ENCODE measurements around the gene RAB11FIP5. TPM values are rescaled to one million over a fixed set of nuclear protein-coding genes. Genes with fewer than 3 reads are reported as not detected.

RAB11FIP5 gene
- total and polyA plus RNA-seq, 9 of the 15 experiments (the other 6 are each of a cell fraction or from before 2014, with no cell fraction given) = 1.7 to 14.4 (median 6.4) TPM

GRCh38 chr2:73031095-73031678 is 81.6 kb downstream of the RAB11FIP5 start:
- ChIA-PET CTCF (ENCODE audit: low intra/inter-chr PET ratio) (no interaction called here), POLR2A (interaction anchor here (0.8 to 1.2 kb wide), 3 partner anchors 9 to 40 kb away, joined by 3 to 4 read pairs (median 3); partner anchors contain the start of gene SFXN5)
- H3K9ac ChIP-seq (ENCODE audit: insufficient read depth in 1 of 2, low read depth in 2 of 2, low read length in 2 of 2) = peak overlapping the region in 1 of 2 experiments; percentile 57; a peak in 1 of 4 replicates
- no peak for TF ChIP-seq MCM5 (IDR thresholded peaks at IDR 0.05; ENCODE audit: low read depth)
- no peak for TF ChIP-seq ARID3B (CRISPR knock-in tag; IDR thresholded peaks at IDR 0.05; ENCODE audit: borderline replicate concordance)
- peaks cover under 1 to 4% of the 10 kb centered on the region in 2 experiments; a peak in 3 of 5 replicates for H3K4me1 ChIP-seq (replicated peaks in 1 of 2; ENCODE audit: control insufficient read depth in 2 of 2, insufficient read depth in 2 of 2, low read length in 2 of 2)
- intact Hi-C loops (cut with micrococcal nuclease) = no loop called here
- H3K27ac ChIP-seq (ENCODE audit: extremely low read depth, low read depth, low read length) = no peak overlapping the region
- H3K9me3 ChIP-seq (replicated peaks; ENCODE audit: control insufficient read depth, insufficient read depth, low read depth, low read length) = no peaks in the 10 kb centered on the region
- H4K20me1 ChIP-seq (replicated peaks; ENCODE audit: control insufficient read depth, insufficient read depth, low read length) = no peaks in the 10 kb centered on the region; the same call in 1 of the 2 replicates
- H3K36me3 ChIP-seq (ENCODE audit: control insufficient read depth, insufficient read depth, low read length) = peaks cover 12% of the 10 kb centered on the region; the same call in 1 of the 3 replicates
- no peaks in the 10 kb centered on the region for H3K9me1 ChIP-seq (ENCODE audit: control insufficient read depth, insufficient read depth, low read length)
- 56% methylated on average over 3 of the region's 3 CpGs for WGBS (ENCODE audit: insufficient coverage, low coverage, missing lambda C conversion rate)
- H3K79me2 ChIP-seq (ENCODE audit: control insufficient read depth, insufficient read depth, low read length) = no peaks in the 10 kb centered on the region
- no peak overlapping the region for H3K4me3 ChIP-seq
- FAIRE-seq = no peak
- no peak overlapping the region for H2AFZ ChIP-seq (ENCODE audit: low read depth, low read length)
- in situ Hi-C loops (cut with MboI) = no loop called here
- ATAC-seq = no peak
- no TSS peak for BruUV-seq (replicated peaks)
- H3K27me3 ChIP-seq (ENCODE audit: control insufficient read depth in 2 of 2, insufficient read depth in 2 of 2, low read length in 2 of 2) = no peaks in the 10 kb centered on the region
- H3K4me2 ChIP-seq (ENCODE audit: insufficient read depth, low read length) = no peak overlapping the region
- no peak for DNase-seq (ENCODE audit: extremely low read depth in 1 of 4, low spot score in 3 of 4)

DNA sequence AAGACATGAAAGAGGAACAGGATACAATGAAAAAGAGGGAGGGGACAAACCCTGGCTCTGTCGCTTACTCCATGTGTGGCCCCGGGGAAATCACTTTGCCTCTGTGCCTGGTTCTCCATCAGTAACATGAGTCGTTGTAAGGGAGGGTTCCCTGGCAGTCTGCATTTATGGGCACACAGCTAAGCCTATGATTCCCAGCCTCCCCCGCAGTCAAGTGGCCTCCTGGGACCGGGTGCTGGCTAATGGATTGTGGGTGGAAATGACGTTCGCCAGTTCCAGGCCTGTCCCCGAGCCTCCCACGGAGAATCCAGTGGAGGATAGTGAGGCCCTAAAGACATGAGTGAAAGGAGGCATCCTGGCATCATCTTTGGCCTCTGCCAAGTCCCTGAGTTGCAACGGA is 83.9 kb downstream of the RAB11FIP5 start:
- no peak for FAIRE-seq
- Histone ChIP-seq H2AFZ (ENCODE audit: low read depth, low read length) (no peak overlapping the region), H4K20me1 (replicated peaks; ENCODE audit: control insufficient read depth, insufficient read depth, low read length) (no peaks in the 10 kb centered on the region; the same call in 1 of the 2 replicates), H3K27ac (ENCODE audit: extremely low read depth, low read depth, low read length) (no peak overlapping the region), H3K9ac (ENCODE audit: insufficient read depth in 1 of 2, low read depth in 2 of 2, low read length in 2 of 2) (no peak overlapping the region), H3K79me2 (ENCODE audit: control insufficient read depth, insufficient read depth, low read length) (no peaks in the 10 kb centered on the region), H3K4me3 (no peak overlapping the region), H3K9me3 (replicated peaks; ENCODE audit: control insufficient read depth, insufficient read depth, low read depth, low read length) (no peaks in the 10 kb centered on the region), H3K4me2 (ENCODE audit: insufficient read depth, low read length) (no peak overlapping the region), H3K36me3 (ENCODE audit: control insufficient read depth, insufficient read depth, low read length) (peaks cover 5% of the 10 kb centered on the region; the same call in 2 of the 3 replicates), H3K27me3 (ENCODE audit: control insufficient read depth in 2 of 2, insufficient read depth in 2 of 2, low read length in 2 of 2) (no peaks in the 10 kb centered on the region), H3K9me1 (ENCODE audit: control insufficient read depth, insufficient read depth, low read length) (no peaks in the 10 kb centered on the region), H3K4me1 (replicated peaks in 1 of 2; ENCODE audit: control insufficient read depth in 2 of 2, insufficient read depth in 2 of 2, low read length in 2 of 2) (no peaks in the 10 kb centered on the region)
- no TSS peak for BruUV-seq (replicated peaks)
- WGBS (ENCODE audit: insufficient coverage, low coverage, missing lambda C conversion rate) = 71% methylated on average over 10 of the region's 10 CpGs
- ATAC-seq = no peak
- no peak for TF ChIP-seq ZNF140 (CRISPR knock-in tag; IDR thresholded peaks at IDR 0.05)
- TF ChIP-seq TBP (optimal IDR thresholded peaks at IDR 0.05; ENCODE audit: low read depth, low read length) = no peak
- TF ChIP-seq HIVEP1 (CRISPR knock-in tag; IDR thresholded peaks at IDR 0.05) = no peak
- TF ChIP-seq MEF2D (tag; conservative IDR thresholded peaks at IDR 0.05; ENCODE audit: low read depth) = no peak
- TF ChIP-seq, protein P1, sequence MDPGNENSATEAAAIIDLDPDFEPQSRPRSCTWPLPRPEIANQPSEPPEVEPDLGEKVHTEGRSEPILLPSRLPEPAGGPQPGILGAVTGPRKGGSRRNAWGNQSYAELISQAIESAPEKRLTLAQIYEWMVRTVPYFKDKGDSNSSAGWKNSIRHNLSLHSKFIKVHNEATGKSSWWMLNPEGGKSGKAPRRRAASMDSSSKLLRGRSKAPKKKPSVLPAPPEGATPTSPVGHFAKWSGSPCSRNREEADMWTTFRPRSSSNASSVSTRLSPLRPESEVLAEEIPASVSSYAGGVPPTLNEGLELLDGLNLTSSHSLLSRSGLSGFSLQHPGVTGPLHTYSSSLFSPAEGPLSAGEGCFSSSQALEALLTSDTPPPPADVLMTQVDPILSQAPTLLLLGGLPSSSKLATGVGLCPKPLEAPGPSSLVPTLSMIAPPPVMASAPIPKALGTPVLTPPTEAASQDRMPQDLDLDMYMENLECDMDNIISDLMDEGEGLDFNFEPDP (CRISPR knock-in tag; IDR thresholded peaks at IDR 0.05) = no peak
- intact Hi-C loops (cut with micrococcal nuclease) (no loop called here), in situ Hi-C loops (cut with MboI) (no loop called here)
- ChIA-PET POLR2A (no interaction called here), CTCF (ENCODE audit: low intra/inter-chr PET ratio) (no interaction called here)
- DNase-seq (ENCODE audit: extremely low read depth in 1 of 4, low spot score in 3 of 4) = no peak
